ENCODE data around the gene MDFI.

DNA sequence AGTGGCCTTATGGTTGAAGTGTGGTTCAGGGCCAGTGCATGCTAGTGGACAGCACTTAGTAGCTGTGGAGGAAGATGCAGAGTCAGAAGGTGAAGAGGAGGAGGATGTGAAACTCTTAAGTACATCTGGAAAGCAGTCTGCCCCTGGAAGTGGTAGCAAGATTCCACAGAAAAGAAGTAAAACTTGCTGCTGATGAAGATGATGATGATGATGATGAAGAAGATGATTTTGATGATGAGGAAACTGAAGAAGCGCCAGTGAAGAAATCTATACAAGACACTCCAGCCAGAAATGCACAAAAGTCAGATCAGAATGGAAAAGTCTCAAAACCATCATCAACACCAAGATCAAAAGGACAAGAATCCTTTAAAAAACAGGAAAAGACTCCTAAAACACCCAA, 28.9 kb downstream of the MDFI start:
- no peak for TF ChIP-seq REST (IDR thresholded peaks at IDR 0.05; ENCODE audit: borderline replicate concordance)
- no peak for TF ChIP-seq CTCF (IDR thresholded peaks at IDR 0.05; ENCODE audit: poor library complexity, severe bottlenecking)
- no peak for TF ChIP-seq EP300 (conservative IDR thresholded peaks at IDR 0.05; ENCODE audit: poor library complexity, severe bottlenecking)
- TF ChIP-seq RAD21 (conservative IDR thresholded peaks at IDR 0.05), result no peak

All from neural cell (in vitro differentiated cells).